Suprapubic skin (tissue), 4 donors: ENCODE data around the gene RPTN. TPM values are rescaled to one million over a fixed set of nuclear protein-coding genes. Genes with fewer than 3 reads are reported as not detected.

ENCODE experiments used
- DNase-seq, 2 donors: peaks; one replicate each; pipeline ENCODE4 v3.0.0-alpha.2; 2019; ENCODE audit warnings: low spot score in 2 of 2
- H3K27ac ChIP-seq: fragments of 200-600 bp; sonication (generic); one replicate; pipeline ENCODE4 v1.5.1; 2019
- H3K27me3 ChIP-seq: fragments of 200-600 bp; sonication (generic); one replicate; pipeline ENCODE4 v1.5.1; 2019
- H3K36me3 ChIP-seq: fragments of 200-600 bp; sonication (generic); one replicate; pipeline ENCODE4 v1.5.1; 2019
- H3K4me1 ChIP-seq: fragments of 200-600 bp; sonication (generic); one replicate; pipeline ENCODE4 v1.5.1; 2019
- H3K4me3 ChIP-seq: fragments of 200-600 bp; sonication (generic); one replicate; pipeline ENCODE4 v1.5.1; 2019; ENCODE audit warnings: mild to moderate bottlenecking
- H3K9me3 ChIP-seq: fragments of 200-600 bp; sonication (generic); one replicate; pipeline ENCODE4 v1.5.1; 2019
- CTCF ChIP-seq, 2 donors: fragments of 200-600 bp in 1 of 2; fragments of 450-650 bp in 1 of 2; sonication (generic) in 1 of 2; IDR thresholded peaks; one replicate each; pipeline ENCODE4 v1.5.1; 2016 to 2019; ENCODE audit warnings: antibody characterized with exemption in 2 of 2, mild to moderate bottlenecking in 1 of 2, moderate library complexity in 1 of 2
- EP300 ChIP-seq: sonication (generic); formaldehyde crosslinking; IDR thresholded peaks from one replicate; pipeline ENCODE4 v1.6.1; 2017; ENCODE audit warnings: antibody characterized with exemption
- POLR2A ChIP-seq, 2 donors: fragments of 450-650 bp; IDR thresholded peaks; one replicate each; pipeline ENCODE4 v1.6.1; 2017; ENCODE audit warnings: antibody characterized with exemption in 2 of 2, mild to moderate bottlenecking in 2 of 2, moderate library complexity in 2 of 2
- POLR2AphosphoS5 ChIP-seq, 3 donors: sonication (generic); formaldehyde crosslinking; IDR thresholded peaks; one replicate each; pipeline ENCODE4 v1.6.1; 2017; ENCODE audit warnings: antibody characterized with exemption in 3 of 3
- WGBS: methylation state at CpG from one replicate; pipeline ENCODE4 v1.1.5; 2018; 5-methylcytosine and 5-hydroxymethylcytosine counted together
- total RNA-seq, 4 donors: library from RNA; depleted of rRNA; stranded (reverse); fragments of >200 nt; gene quantifications; one replicate each; pipeline ENCODE4 v1.1.0, GENCODE V29; 2016

The RPTN gene
- total RNA-seq, 4 donors from 2014 or later = 9.0 to 40.3 (median 18.2) TPM

- Histone ChIP-seq H3K4me3 (peak overlapping the region; percentile 52), H3K27me3 (peaks cover 94% of the 10 kb centered on the region), H3K27ac (no peak overlapping the region), H3K9me3 (no peaks in the 10 kb centered on the region), H3K36me3 (no peaks in the 10 kb centered on the region), H3K4me1 (peaks cover 47% of the 10 kb centered on the region)
- TF ChIP-seq POLR2AphosphoS5 (IDR thresholded peaks at IDR 0.05) (no peak), POLR2A (IDR thresholded peaks at IDR 0.05) (no peak), EP300 (no peak), CTCF (IDR thresholded peaks at IDR 0.05) (no peak)
- no peak for DNase-seq
- 11% methylated on average over 67 of the region's 67 CpGs for WGBS
Observed at GRCh38 chr1:152107984-152108881, 50.8 kb downstream of the RPTN start.

DNA sequence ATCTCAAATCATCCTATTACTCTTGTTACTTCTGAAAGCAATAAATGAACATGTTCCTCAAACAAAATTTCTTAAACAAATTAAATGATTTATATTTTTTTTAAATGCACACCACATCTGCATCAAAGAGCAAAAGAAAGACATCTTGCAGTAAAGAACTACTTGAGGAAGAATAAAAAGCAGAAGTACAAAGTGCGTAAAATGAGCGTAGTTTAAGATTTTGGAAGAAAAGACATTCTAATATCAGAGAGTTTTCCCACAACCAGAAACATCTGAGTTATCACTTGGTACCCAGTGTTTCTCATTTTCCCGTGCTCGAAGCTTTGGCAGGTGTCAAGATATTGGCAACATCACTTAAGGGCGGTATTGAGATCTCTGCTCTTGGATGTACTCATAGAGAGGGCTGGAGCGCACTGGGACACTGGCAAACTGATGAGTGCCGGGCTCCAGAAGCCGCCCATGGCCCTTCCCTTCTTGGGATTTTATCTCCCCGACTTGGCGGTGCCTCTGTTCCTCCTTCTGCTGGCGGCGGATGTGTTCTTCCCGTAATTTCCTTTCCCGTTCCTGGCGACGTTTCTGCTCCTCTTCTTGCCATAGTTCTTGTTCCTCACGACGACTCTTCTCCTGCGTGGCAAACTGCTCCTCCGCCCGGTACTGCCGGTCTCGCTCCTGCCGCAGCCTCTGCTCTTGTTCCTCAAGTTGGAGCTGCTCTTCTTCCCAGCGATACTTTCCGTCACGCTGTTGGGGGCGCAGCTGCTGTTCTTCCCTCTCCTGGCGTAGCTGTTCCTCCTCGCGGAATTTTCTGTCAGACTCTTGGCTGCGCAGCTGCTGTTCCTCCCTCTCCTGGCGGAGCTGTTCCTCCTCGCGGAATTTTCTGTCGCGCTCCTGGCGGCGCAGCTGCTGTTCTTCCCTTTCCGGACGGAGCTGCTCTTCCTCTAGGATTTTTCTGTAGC lies 51.7 kb downstream of the RPTN start:
- H3K27me3 ChIP-seq = peaks cover 89% of the 10 kb centered on the region
- WGBS = 28% methylated on average over 41 of the region's 41 CpGs
- peaks cover 41% of the 10 kb centered on the region for H3K4me1 ChIP-seq
- no peaks in the 10 kb centered on the region for H3K36me3 ChIP-seq
- H3K9me3 ChIP-seq = no peaks in the 10 kb centered on the region
- DNase-seq = no peak
- H3K4me3 ChIP-seq = peak overlapping the region; percentile 52
- no peak overlapping the region for H3K27ac ChIP-seq
- TF ChIP-seq POLR2A (IDR thresholded peaks at IDR 0.05) (no peak), CTCF (IDR thresholded peaks at IDR 0.05) (no peak), POLR2AphosphoS5 (IDR thresholded peaks at IDR 0.05) (no peak), EP300 (no peak)

DNA sequence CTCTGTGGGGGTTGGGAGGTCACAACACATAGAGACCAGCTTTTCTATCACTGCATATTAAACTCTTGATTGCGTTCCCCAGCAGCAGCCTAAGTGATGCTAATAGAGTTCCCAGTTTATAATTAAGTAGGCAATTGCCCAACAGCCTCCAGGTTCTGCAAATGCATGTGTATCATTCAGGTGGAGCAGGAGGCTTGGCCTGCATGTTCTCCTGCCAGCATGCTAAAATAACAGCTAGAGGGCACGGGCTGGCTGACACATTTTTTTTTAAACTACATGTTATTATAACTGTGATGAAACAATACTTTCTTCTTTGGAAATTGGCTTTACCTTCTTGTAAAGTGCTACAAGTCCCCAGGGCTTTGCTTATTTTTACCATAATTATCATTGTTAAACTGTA lies 54.2 kb downstream of the RPTN start:
- Histone ChIP-seq H3K4me3 (no peak overlapping the region), H3K4me1 (peaks cover 16% of the 10 kb centered on the region), H3K27ac (no peak overlapping the region), H3K36me3 (no peaks in the 10 kb centered on the region), H3K9me3 (no peaks in the 10 kb centered on the region), H3K27me3 (peaks cover 90% of the 10 kb centered on the region)
- TF ChIP-seq CTCF (IDR thresholded peaks at IDR 0.05) (no peak), POLR2AphosphoS5 (IDR thresholded peaks at IDR 0.05) (no peak), POLR2A (IDR thresholded peaks at IDR 0.05) (no peak), EP300 (no peak)
- no peak for DNase-seq
- WGBS = 22% methylated on average over 2 of the region's 2 CpGs

Other genes with a start within 250 kb of the RPTN start
- 10 to 100 TPM in 1 of 4 donors, 1 to 10 TPM in 3; 6.7 to 31.5 (median 8.9) TPM for gene THEM4, start 249.7 kb downstream of the RPTN start, total RNA-seq
- gene S100A10, start 165.4 kb downstream of the RPTN start, total RNA-seq = 100 to 1,000 TPM; 109 to 247 (median 171) TPM
- gene S100A11, start 122.2 kb downstream of the RPTN start, total RNA-seq = 100 to 1,000 TPM; 431 to 722 (median 606) TPM
- gene TCHHL1, start 70.2 kb downstream of the RPTN start, total RNA-seq = 1 to 10 TPM in 3 of 4 donors, not detected in 1; 1.7 to 4.4 (median 3.3) TPM
- gene TCHH, start 43.8 kb downstream of the RPTN start, total RNA-seq = 10 to 100 TPM in 3 of 4 donors, 1 to 10 TPM in 1; 7.0 to 71.9 (median 37.2) TPM
- not detected for gene HRNR, start 65.0 kb upstream of the RPTN start, total RNA-seq
- gene FLG, start 166.0 kb upstream of the RPTN start, total RNA-seq = 1,000 to 10,000 TPM in 3 of 4 donors, 100 to 1,000 TPM in 1; 734 to 2,889 (median 2,088) TPM
- 1,000 to 10,000 TPM in 3 of 4 donors, 100 to 1,000 TPM in 1; 259 to 1,520 (median 1,297) TPM for gene FLG2, start 200.8 kb upstream of the RPTN start, total RNA-seq